Measurements from ENCODE around the gene CTNNB1.

DNA sequence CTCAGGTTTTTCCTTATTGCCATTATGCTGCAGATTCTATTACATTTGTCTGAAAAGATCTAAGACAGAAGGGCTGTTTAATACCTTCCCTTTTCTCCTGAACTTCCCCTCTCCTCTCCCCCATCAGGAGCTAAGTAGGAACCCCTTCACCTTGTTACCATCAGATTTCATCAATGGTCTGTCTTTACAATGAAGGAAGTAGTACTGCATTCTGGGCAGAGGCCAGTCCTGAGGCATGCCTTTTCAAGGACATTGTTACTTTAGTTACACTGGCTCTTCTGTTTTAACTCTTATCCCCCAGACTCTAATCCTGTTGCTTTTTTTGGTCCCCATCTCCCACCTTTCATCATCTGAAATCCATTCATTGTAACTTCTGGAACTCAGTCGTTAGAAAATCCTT is 8.1 kb downstream of the CTNNB1 start:
- TF ChIP-seq CTCF (conservative IDR thresholded peaks at IDR 0.05; ENCODE audit: low read length) (no peak), EZH2phosphoT487 (IDR thresholded peaks at IDR 0.05; ENCODE audit: borderline replicate concordance, low read depth, low read length) (no peak)

Data from OCI-LY7 (cell line).